Iris pigment epithelial cell (primary cell): ENCODE data around the gene LTBP3.
"Not testable (repeated sequence)": the region's sequence is repeated elsewhere in the genome, so short reads cannot be mapped to it uniquely, and the experiment has no call there.

Source experiments
- DNase-seq: peaks from one replicate; pipeline ENCODE4 v3.0.0-alpha.2; 2011; ENCODE audit warnings: low read depth

Gene LTBP3

GRCh38 chr11:65571420-65571819 lies 13.3 kb upstream of the LTBP3 start:
- DNase-seq: no peak

GRCh38 chr11:65569973-65570918 lies 12.1 kb upstream of the LTBP3 start, which contains the start of gene ZNRD2:
ZNRD2 (plus strand) TSS chr11:65570477; CDS start chr11:65570492, 15 bp downstream.
- DNase-seq: peak; percentile 99

- DNase-seq: no peak
Observed at GRCh38 chr11:65569164-65569972, 11.2 kb upstream of the LTBP3 start.

- no peak for DNase-seq
Observed at GRCh38 chr11:65565624-65566453, 7.7 kb upstream of the LTBP3 start.

- not testable (repeated sequence) for DNase-seq
Observed at GRCh38 chr11:65564879-65565559, 6.9 kb upstream of the LTBP3 start.

GRCh38 chr11:65563601-65564000 lies 5.4 kb upstream of the LTBP3 start:
- DNase-seq: no peak

- DNase-seq: no peak
Observed at GRCh38 chr11:65562788-65563187, 4.6 kb upstream of the LTBP3 start.

GRCh38 chr11:65562020-65562419 lies 3.9 kb upstream of the LTBP3 start:
- no peak for DNase-seq

- DNase-seq: peak; percentile 73
Observed at GRCh38 chr11:65560555-65561418, 2.6 kb upstream of the LTBP3 start.

- peak; percentile 49 for DNase-seq
Observed at GRCh38 chr11:65559951-65560537, 1.9 kb upstream of the LTBP3 start.

GRCh38 chr11:65559535-65559934 lies 1.4 kb upstream of the LTBP3 start:
- no peak for DNase-seq

- no peak for DNase-seq
Observed at GRCh38 chr11:65558930-65559509, 861 bp upstream of the LTBP3 start.

- DNase-seq: no peak
Observed at GRCh38 chr11:65557280-65558001, 718 bp downstream of the LTBP3 start.

- DNase-seq: no peak
Observed at GRCh38 chr11:65556470-65557279, 1.5 kb downstream of the LTBP3 start.

- DNase-seq: peak; percentile 85
Observed at GRCh38 chr11:65555693-65556231, 2.4 kb downstream of the LTBP3 start.

GRCh38 chr11:65554842-65555430 lies 3.2 kb downstream of the LTBP3 start:
- DNase-seq: no peak
